Measurements from ENCODE around the gene MED12L. TPM values are rescaled to one million over a fixed set of nuclear protein-coding genes. Genes with fewer than 3 reads are reported as not detected.

Gene MED12L
- polyA plus RNA-seq, 1 of the 3 experiments (the other 2 are of a cell fraction), result 0.03 TPM

GRCh38 chr3:151210676-151211381 lies 125.4 kb downstream of the MED12L start:
- Histone ChIP-seq H3K9ac (no peak overlapping the region), H2AFZ (ENCODE audit: low read depth) (no peak overlapping the region), H3K4me2 (no peak overlapping the region), H3K79me2 (ENCODE audit: insufficient read depth) (no peaks in the 10 kb centered on the region), H3F3A (replicated peaks; ENCODE audit: insufficient read depth) (peaks cover 4% of the 10 kb centered on the region), H4K20me1 (ENCODE audit: insufficient read depth) (no peaks in the 10 kb centered on the region), H3K27ac (ENCODE audit: low read depth in 2 of 2, low read length in 1 of 2) (no peak overlapping the region), H3K9me3 (no peaks in the 10 kb centered on the region), H3K4me1 (ENCODE audit: control insufficient read depth in 1 of 2, insufficient read depth in 2 of 2, low read depth in 1 of 2, low read length in 1 of 2) (peaks cover 0 to 3% of the 10 kb centered on the region in 2 experiments; a peak in 2 of 4 replicates), H3K27me3 (ENCODE audit: insufficient read depth) (no peaks in the 10 kb centered on the region), H3K9me2 (no peaks in the 10 kb centered on the region), H3K36me3 (replicated peaks in 1 of 2; ENCODE audit: control insufficient read depth in 1 of 2, insufficient read depth in 2 of 2, low read length in 1 of 2) (no peaks in the 10 kb centered on the region), H3K4me3 (ENCODE audit: low read depth in 2 of 2, low read length in 1 of 2) (no peak overlapping the region)
- TF ChIP-seq CTCF (IDR thresholded peaks at IDR 0.05) (peak; percentile 30; the same call in 1 of the 2 replicates), TEAD4 (IDR thresholded peaks at IDR 0.05; ENCODE audit: borderline replicate concordance, insufficient read depth) (no peak)
- DNase-seq, result no peak
- POLR2A ChIA-PET, result no interaction called here
- 48% methylated on average over 4 of the region's 4 CpGs for WGBS (ENCODE audit: low lambda C conversion rate)
- CTCF ChIA-PET, result interaction anchor here (1.0 to 1.6 kb wide), 3 partner anchors 16 to 42 kb away, joined by 3 to 4 read pairs (median 4); no protein-coding TSS in a partner anchor

- Histone ChIP-seq H3F3A (replicated peaks; ENCODE audit: insufficient read depth) (peaks cover 20% of the 10 kb centered on the region), H3K4me1 (ENCODE audit: control insufficient read depth in 1 of 2, insufficient read depth in 2 of 2, low read depth in 1 of 2, low read length in 1 of 2) (peaks cover 10 to 20% of the 10 kb centered on the region in 2 experiments), H3K27ac (ENCODE audit: low read depth in 2 of 2, low read length in 1 of 2) (no peak overlapping the region), H2AFZ (ENCODE audit: low read depth) (no peak overlapping the region), H3K36me3 (replicated peaks in 1 of 2; ENCODE audit: control insufficient read depth in 1 of 2, insufficient read depth in 2 of 2, low read length in 1 of 2) (no peaks in the 10 kb centered on the region), H3K9me3 (no peaks in the 10 kb centered on the region), H3K4me2 (no peak overlapping the region), H3K9me2 (no peaks in the 10 kb centered on the region), H3K79me2 (ENCODE audit: insufficient read depth) (no peaks in the 10 kb centered on the region), H3K9ac (no peak overlapping the region), H3K27me3 (ENCODE audit: insufficient read depth) (no peaks in the 10 kb centered on the region), H4K20me1 (ENCODE audit: insufficient read depth) (no peaks in the 10 kb centered on the region), H3K4me3 (ENCODE audit: low read depth in 2 of 2, low read length in 1 of 2) (no peak overlapping the region)
- TF ChIP-seq GABPA (IDR thresholded peaks at IDR 0.05; ENCODE audit: low read depth), result no peak
- no peak for TF ChIP-seq RCOR1 (IDR thresholded peaks at IDR 0.05; ENCODE audit: low read length)
- no peak for TF ChIP-seq EP300 (IDR thresholded peaks at IDR 0.05; ENCODE audit: borderline replicate concordance in 1 of 2, low read depth in 1 of 2, low read length in 1 of 2)
- no peak for TF ChIP-seq NFIC (IDR thresholded peaks at IDR 0.05; ENCODE audit: borderline replicate concordance)
- TF ChIP-seq NRF1 (IDR thresholded peaks at IDR 0.05; ENCODE audit: low read depth, low read length), result no peak
- POLR2A ChIA-PET, result no interaction called here
- WGBS (ENCODE audit: low lambda C conversion rate), result 53% methylated on average over 4 of the region's 4 CpGs
- no peak for DNase-seq
- CTCF ChIA-PET, result no interaction called here
Measured at GRCh38 chr3:151213151-151213550, 127.7 kb downstream of the MED12L start.

- H3K27ac ChIP-seq (ENCODE audit: low read depth in 2 of 2, low read length in 1 of 2), result no peak overlapping the region
- ChIA-PET POLR2A (no interaction called here), CTCF (interaction anchor here (6.5 kb wide), 1 partner anchor 14 kb away, joined by 47 read pairs; no protein-coding TSS in a partner anchor)
- WGBS (ENCODE audit: low lambda C conversion rate), result 82% methylated on average over 5 of the region's 5 CpGs
- H2AFZ ChIP-seq (ENCODE audit: low read depth), result no peak overlapping the region
- no peak overlapping the region for H3K4me2 ChIP-seq
- H3F3A ChIP-seq (replicated peaks; ENCODE audit: insufficient read depth), result peaks cover 27% of the 10 kb centered on the region
- no peaks in the 10 kb centered on the region for H3K9me3 ChIP-seq
- H3K9me2 ChIP-seq, result no peaks in the 10 kb centered on the region
- no peaks in the 10 kb centered on the region for H4K20me1 ChIP-seq (ENCODE audit: insufficient read depth)
- no peak for DNase-seq
- H3K4me3 ChIP-seq (ENCODE audit: low read depth in 2 of 2, low read length in 1 of 2), result no peak overlapping the region
- H3K9ac ChIP-seq, result no peak overlapping the region
- H3K27me3 ChIP-seq (ENCODE audit: insufficient read depth), result no peaks in the 10 kb centered on the region
- no peaks in the 10 kb centered on the region for H3K36me3 ChIP-seq (replicated peaks in 1 of 2; ENCODE audit: control insufficient read depth in 1 of 2, insufficient read depth in 2 of 2, low read length in 1 of 2)
- H3K4me1 ChIP-seq (ENCODE audit: control insufficient read depth in 1 of 2, insufficient read depth in 2 of 2, low read depth in 1 of 2, low read length in 1 of 2), result peaks cover 13 to 20% of the 10 kb centered on the region in 2 experiments
- H3K79me2 ChIP-seq (ENCODE audit: insufficient read depth), result no peaks in the 10 kb centered on the region
- TF ChIP-seq RXRA (IDR thresholded peaks at IDR 0.05; ENCODE audit: borderline replicate concordance, low read depth) (no peak), ZBTB33 (IDR thresholded peaks at IDR 0.05; ENCODE audit: borderline replicate concordance, low read depth) (no peak), PBX3 (IDR thresholded peaks at IDR 0.05) (no peak), FOSL2 (IDR thresholded peaks at IDR 0.05; ENCODE audit: borderline replicate concordance, low read depth) (no peak), MXI1 (IDR thresholded peaks at IDR 0.05; ENCODE audit: low read depth, low read length) (no peak), POLR2AphosphoS5 (IDR thresholded peaks at IDR 0.05; ENCODE audit: low read depth, low read length) (no peak), CHD2 (IDR thresholded peaks at IDR 0.05; ENCODE audit: low read length, partially characterized antibody) (no peak), SIN3A (IDR thresholded peaks at IDR 0.05; ENCODE audit: borderline replicate concordance, low read depth, low read length) (no peak)
- TF ChIP-seq, protein P1, sequence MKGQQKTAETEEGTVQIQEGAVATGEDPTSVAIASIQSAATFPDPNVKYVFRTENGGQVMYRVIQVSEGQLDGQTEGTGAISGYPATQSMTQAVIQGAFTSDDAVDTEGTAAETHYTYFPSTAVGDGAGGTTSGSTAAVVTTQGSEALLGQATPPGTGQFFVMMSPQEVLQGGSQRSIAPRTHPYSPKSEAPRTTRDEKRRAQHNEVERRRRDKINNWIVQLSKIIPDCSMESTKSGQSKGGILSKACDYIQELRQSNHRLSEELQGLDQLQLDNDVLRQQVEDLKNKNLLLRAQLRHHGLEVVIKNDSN (IDR thresholded peaks at IDR 0.05; ENCODE audit: borderline replicate concordance, low read depth), result no peak
Measured at GRCh38 chr3:151213881-151214280, 128.4 kb downstream of the MED12L start.

All from SK-N-SH (cell line).